HG02759 (cell line): Measurements from ENCODE around the gene PRDX3.

ENCODE experiments used
- ATAC-seq: cut with Tn5 transposase; IDR thresholded peaks from one replicate; pipeline ENCODE4 v1.9.1; 2021; ENCODE audit warnings: mild to moderate bottlenecking, moderate library complexity; ENCODE audit not compliant: unreplicated experiment

Gene PRDX3

DNA sequence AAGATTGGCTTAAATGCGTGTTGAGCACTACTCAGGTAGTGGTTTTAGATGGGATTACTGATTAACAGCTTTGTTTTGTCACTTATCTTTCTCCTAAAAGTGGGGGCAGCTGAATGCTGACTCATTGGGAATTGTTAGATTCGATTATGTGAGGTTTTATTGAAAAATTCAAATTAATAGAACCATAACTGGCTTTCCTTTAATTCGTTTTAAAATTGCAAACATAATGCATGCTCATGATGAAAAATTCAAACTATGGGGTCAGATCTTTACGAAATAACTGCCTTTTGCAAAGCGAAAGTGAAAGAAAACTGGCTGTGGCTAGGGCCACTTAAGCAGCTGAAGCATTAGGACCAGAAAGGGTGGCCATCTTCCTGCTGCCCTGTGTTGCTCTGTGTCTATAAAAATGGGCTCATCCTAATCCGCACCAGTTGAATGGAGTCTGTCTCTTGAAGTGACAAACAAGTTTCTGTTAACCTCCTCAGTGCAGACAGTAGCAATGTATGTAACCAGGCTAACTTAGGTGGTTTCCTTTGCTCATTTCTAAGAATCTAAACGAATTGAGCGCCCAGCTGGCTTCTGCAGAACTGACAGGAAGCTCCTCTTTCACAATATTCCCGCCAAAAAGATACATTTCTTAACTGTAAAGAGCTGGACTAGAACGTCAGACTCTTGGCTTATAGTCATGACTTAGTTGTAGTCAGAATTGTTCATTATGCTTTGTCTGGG lies 46.9 kb downstream of the PRDX3 start:
- ATAC-seq, result peak; percentile 62

GRCh38 chr10:119129721-119130120 lies 48.9 kb downstream of the PRDX3 start:
- no peak for ATAC-seq

DNA sequence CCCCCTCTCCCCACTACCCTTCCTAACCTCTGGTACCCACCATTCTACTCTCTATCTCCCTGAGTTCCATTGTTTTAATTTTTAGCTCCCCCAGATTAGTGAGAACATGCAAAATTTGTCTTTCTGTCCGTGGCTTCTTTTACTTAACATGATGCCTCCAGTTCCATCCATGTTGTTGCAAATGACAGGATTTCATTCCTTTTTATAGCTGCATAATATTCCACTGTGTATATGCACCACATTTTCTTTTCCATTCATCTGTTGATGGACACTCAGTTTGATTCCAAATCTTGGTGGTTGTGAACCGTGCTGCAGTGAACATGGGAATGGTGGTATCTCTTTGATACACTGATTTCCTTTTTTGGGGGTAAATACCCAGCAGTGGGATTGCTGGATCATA lies 52.7 kb downstream of the PRDX3 start:
- no peak for ATAC-seq

DNA sequence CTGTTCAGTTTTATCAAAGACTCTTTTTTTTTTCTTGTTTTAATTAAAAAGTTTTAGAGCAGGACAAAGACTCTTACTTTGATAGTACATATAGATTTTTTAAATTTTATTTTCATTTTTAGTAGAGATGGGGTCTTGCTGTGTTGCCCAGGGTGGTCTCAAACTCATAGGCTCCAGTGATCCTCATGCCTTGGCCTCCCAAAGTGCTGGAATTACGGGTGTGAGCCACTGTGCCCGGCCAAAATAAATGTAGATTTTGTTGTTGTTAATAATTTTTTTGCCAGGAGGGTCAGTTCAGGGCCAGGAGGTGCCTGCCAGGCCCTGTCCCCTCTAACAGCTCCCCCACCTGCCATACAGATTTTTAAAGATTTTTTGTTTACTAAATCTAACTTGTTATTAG lies 57.7 kb downstream of the PRDX3 start:
- no peak for ATAC-seq

GRCh38 chr10:119120413-119120867 lies 58.2 kb downstream of the PRDX3 start:
- peak; percentile 87 for ATAC-seq

- no peak for ATAC-seq
Measured at GRCh38 chr10:119119400-119119799, 59.2 kb downstream of the PRDX3 start.

DNA sequence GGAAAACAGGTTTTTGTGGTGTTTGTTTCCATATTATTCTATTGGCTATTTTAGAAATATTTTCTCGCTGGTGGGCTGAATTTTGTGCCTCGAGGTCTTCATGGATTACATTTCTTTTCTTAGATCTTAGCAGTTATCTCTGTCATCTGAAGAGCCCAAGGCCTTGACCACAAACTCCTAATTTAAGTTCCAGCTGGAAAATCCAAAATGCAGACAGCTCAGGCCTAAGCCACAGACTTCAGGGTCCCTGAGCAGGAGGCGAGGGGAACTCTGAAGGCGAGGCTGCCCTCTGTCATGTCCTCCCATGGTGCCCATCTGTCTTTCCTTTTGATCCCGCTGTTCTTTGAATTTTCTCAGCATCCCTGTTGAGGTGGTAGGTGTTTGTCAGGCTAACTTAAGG lies 60.4 kb downstream of the PRDX3 start:
- ATAC-seq, result no peak
